Activated naive CD4-positive, alpha-beta T cell treated with anti-CD3 and anti-CD28 coated beads for 36 hours (primary cell): ENCODE measurements around the gene FOXG1. TPM values are rescaled to one million over a fixed set of nuclear protein-coding genes. Genes with fewer than 3 reads are reported as not detected.

Experiments
- CTCF ChIA-PET: fragments of 350-600 bp; sonication (Branson Sonifier 250); formaldehyde crosslinking; loops from one replicate; lab custom pipeline; 2021; ENCODE audit warnings: antibody characterized with exemption; lab: Charles Lee
- DNase-seq: peaks from one replicate; pipeline ENCODE4 v3.0.0-alpha.2; 2020
- H3K27ac Mint-ChIP-seq: one replicate; pipeline ENCODE4 v1.8.0; 2021; ENCODE audit warnings: mild to moderate bottlenecking, mixed read lengths
- H3K27me3 Mint-ChIP-seq: one replicate; pipeline ENCODE4 v1.8.0; 2021; ENCODE audit warnings: low read depth, mixed read lengths
- H3K36me3 Mint-ChIP-seq: one replicate; pipeline ENCODE4 v1.8.0; 2021; ENCODE audit warnings: low read depth, mixed read lengths
- H3K4me1 Mint-ChIP-seq: one replicate; pipeline ENCODE4 v1.8.0; 2021; ENCODE audit warnings: low read depth, mixed read lengths
- H3K4me3 Mint-ChIP-seq: one replicate; pipeline ENCODE4 v1.8.0; 2021; ENCODE audit warnings: mild to moderate bottlenecking, moderate library complexity, mixed read lengths
- H3K9me3 Mint-ChIP-seq: one replicate; pipeline ENCODE4 v1.8.0; 2021; ENCODE audit warnings: mixed read lengths
- intact Hi-C: fragments of 100-400 bp; cut with micrococcal nuclease; formaldehyde crosslinking; loops from one replicate; pipeline ENCODE4 v1.15.1; 2023
- total RNA-seq, 2 experiments: library from RNA; stranded (reverse); gene quantifications; one replicate each; pipeline ENCODE4 v1.2.3, GENCODE V29; 2021

The FOXG1 gene
- total RNA-seq, 2 experiments from 2014 or later = not detected

GRCh38 chr14:28756269-28756883 is 10.2 kb upstream of the FOXG1 start:
- Mint-ChIP-seq H3K4me1 (no peaks in the 10 kb centered on the region), H3K27me3 (peaks cover 74% of the 10 kb centered on the region), H3K9me3 (peaks cover 4% of the 10 kb centered on the region), H3K36me3 (peaks cover 3% of the 10 kb centered on the region), H3K4me3 (no peak overlapping the region), H3K27ac (peak overlapping the region; percentile 50)
- CTCF ChIA-PET = interaction anchor here (0.6 kb wide), 1 partner anchor 782 kb away, joined by 7 read pairs; no protein-coding TSS in a partner anchor
- no peak for DNase-seq
- intact Hi-C loops = loop anchor here (2.0 to 10.0 kb wide), 3 partner anchors 18 to 1688 kb away; no protein-coding TSS in a partner anchor

DNA sequence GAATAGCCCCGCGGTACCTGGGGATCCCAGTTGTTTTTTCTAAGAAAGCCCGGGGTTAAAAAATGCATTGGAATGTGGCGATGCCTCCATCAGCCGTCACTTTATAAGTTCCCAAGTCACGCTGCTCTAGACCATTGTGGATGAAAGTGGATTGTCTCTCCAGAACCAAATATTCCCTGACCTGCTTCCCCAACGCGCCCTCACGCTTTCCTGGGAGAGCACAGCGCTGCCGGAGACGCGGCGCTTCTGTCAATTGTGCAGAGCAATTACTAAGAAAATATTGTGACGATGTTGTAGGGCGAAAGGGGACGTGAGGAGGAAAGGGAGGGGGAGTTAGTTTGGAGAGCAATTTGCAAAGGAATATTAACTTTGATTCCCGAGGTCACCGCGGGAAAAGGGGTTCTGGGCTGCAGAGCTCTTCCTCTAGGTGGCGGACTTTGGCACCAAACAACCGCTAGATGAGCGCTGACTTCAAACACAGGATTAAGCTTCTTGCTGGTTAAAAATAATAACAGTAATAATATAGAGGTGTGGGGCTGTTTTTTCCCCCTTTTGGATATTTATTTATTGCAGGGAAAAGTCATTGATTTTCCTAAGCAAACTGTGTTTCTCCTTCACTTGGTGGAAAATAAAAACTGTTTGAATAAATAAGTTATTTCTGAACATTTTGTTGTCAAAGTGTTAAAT is 9.6 kb upstream of the FOXG1 start:
- Mint-ChIP-seq H3K4me1 (no peaks in the 10 kb centered on the region), H3K27me3 (peaks cover 76% of the 10 kb centered on the region), H3K27ac (no peak overlapping the region), H3K9me3 (peaks cover 4% of the 10 kb centered on the region), H3K4me3 (no peak overlapping the region), H3K36me3 (peaks cover 3% of the 10 kb centered on the region)
- CTCF ChIA-PET = interaction anchor here (0.7 kb wide), 1 partner anchor 645 kb away, joined by 3 read pairs; no protein-coding TSS in a partner anchor
- intact Hi-C loops = loop anchor here (2.0 to 10.0 kb wide), 3 partner anchors 18 to 1688 kb away; no protein-coding TSS in a partner anchor
- peak; percentile 18 for DNase-seq

GRCh38 chr14:28757786-28758185 is 8.8 kb upstream of the FOXG1 start:
- Mint-ChIP-seq H3K27ac (no peak overlapping the region), H3K36me3 (peaks cover 3% of the 10 kb centered on the region), H3K9me3 (peaks cover 4% of the 10 kb centered on the region), H3K4me3 (no peak overlapping the region), H3K4me1 (no peaks in the 10 kb centered on the region), H3K27me3 (peaks cover 81% of the 10 kb centered on the region)
- intact Hi-C loops = loop anchor here (2.0 to 10.0 kb wide), 3 partner anchors 17 to 1687 kb away; no protein-coding TSS in a partner anchor
- CTCF ChIA-PET = interaction anchor here (0.7 kb wide), 1 partner anchor 644 kb away, joined by 3 read pairs; no protein-coding TSS in a partner anchor
- DNase-seq = no peak

GRCh38 chr14:28758253-28758884 is 8.2 kb upstream of the FOXG1 start:
- intact Hi-C loops = loop anchor here (5.0 to 10.0 kb wide), 2 partner anchors 1514 to 1686 kb away; no protein-coding TSS in a partner anchor
- Mint-ChIP-seq H3K9me3 (peaks cover 4% of the 10 kb centered on the region), H3K36me3 (peaks cover 3% of the 10 kb centered on the region), H3K4me1 (no peaks in the 10 kb centered on the region), H3K27ac (no peak overlapping the region), H3K4me3 (no peak overlapping the region), H3K27me3 (peaks cover 77% of the 10 kb centered on the region)
- DNase-seq = no peak
- CTCF ChIA-PET = interaction anchor here (1.2 kb wide), 1 partner anchor 32 kb away, joined by 3 read pairs; no protein-coding TSS in a partner anchor

GRCh38 chr14:28758885-28759652 is 7.5 kb upstream of the FOXG1 start:
- intact Hi-C loops = loop anchor here (5.0 to 10.0 kb wide), 2 partner anchors 1513 to 1686 kb away; no protein-coding TSS in a partner anchor
- H3K36me3 Mint-ChIP-seq = peaks cover 3% of the 10 kb centered on the region
- H3K27me3 Mint-ChIP-seq = peaks cover 83% of the 10 kb centered on the region
- H3K4me1 Mint-ChIP-seq = no peaks in the 10 kb centered on the region
- DNase-seq = no peak
- no peak overlapping the region for H3K27ac Mint-ChIP-seq
- no peak overlapping the region for H3K4me3 Mint-ChIP-seq
- CTCF ChIA-PET = interaction anchor here (1.2 kb wide), 1 partner anchor 31 kb away, joined by 3 read pairs; no protein-coding TSS in a partner anchor
- H3K9me3 Mint-ChIP-seq = peaks cover 4% of the 10 kb centered on the region

- intact Hi-C loops = loop anchor here (5.0 to 10.0 kb wide), 2 partner anchors 1513 to 1685 kb away; no protein-coding TSS in a partner anchor
- Mint-ChIP-seq H3K27ac (no peak overlapping the region), H3K27me3 (peaks cover 81% of the 10 kb centered on the region), H3K4me3 (no peak overlapping the region), H3K4me1 (no peaks in the 10 kb centered on the region), H3K36me3 (peaks cover 3% of the 10 kb centered on the region), H3K9me3 (peaks cover 4% of the 10 kb centered on the region)
- CTCF ChIA-PET = interaction anchor here (1.2 kb wide), 1 partner anchor 30 kb away, joined by 3 read pairs; no protein-coding TSS in a partner anchor
- no peak for DNase-seq
These were observed 6.8 kb upstream of the FOXG1 start for GRCh38 chr14:28759653-28760313.

DNA sequence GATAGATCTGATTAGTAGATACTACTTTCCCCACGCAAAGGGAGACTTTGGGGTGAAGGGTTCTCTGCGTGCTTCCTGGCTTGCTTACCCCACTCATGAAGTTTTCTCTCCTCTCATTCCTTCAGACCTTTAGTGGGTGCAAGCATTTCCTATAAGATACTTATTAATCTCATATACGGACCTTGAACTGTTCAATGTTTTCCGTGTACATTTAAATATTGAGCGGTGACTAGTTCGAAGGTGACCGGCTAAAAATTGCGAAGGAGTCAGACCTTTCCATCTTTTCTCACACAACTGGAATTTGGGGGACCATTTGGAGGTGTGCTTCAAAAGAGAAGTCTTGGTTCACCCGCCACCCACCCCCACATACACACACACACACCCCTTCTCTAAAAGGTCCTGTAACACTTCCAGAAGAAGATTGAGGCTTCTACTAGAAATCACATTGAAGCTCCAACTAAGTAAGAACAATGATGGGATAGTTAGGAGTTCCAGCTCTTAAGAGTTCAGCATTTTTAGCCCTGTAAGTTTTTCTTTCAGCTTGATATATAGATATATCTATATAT is 6.1 kb upstream of the FOXG1 start:
- H3K27me3 Mint-ChIP-seq = peaks cover 81% of the 10 kb centered on the region

DNA sequence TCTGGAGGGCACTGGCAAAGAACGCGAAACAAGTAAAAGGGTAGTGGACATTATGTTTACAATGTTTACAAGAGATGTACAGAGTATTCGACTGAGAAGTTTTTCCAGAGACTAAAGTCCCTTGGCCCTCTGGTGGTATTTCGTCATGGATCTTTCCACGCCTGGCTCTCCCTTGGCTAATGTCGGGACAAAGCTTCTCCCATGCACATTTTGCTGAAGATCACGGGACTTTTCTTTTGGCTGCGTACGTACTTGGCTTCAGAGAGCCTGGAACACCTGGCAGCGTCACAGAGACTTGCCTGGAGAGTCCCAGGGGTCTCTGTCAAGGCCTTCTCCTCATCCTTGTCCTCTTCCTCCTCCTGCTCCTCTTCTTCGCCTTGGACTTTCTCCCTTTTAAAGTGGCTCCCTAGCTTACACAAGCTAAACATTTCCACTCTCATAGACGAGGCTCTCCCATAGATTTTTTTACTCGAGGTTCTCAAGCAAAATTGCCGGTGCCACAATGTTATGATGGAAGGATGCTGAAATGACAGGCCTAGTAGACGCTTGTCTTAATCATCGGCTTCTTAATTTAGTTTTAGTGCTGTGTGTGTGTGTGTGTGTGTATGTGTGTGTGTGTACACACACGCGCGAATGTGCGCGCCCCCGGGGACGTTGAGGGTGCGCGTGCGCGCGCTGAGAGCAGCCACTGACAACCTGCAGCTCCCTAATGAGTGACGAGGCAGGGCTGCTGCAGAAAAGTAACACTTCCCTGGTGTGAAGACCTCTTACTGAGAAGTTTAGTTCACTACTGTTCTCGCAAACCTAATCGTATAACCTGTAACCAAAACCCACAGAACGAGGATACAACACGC is 4.9 kb upstream of the FOXG1 start:
- no peak overlapping the region for H3K4me3 Mint-ChIP-seq
- H3K4me1 Mint-ChIP-seq = peaks cover 11% of the 10 kb centered on the region
- CTCF ChIA-PET = no interaction called here
- no peak overlapping the region for H3K27ac Mint-ChIP-seq
- intact Hi-C loops = no loop called here
- peaks cover 77% of the 10 kb centered on the region for H3K27me3 Mint-ChIP-seq
- peaks cover 4% of the 10 kb centered on the region for H3K36me3 Mint-ChIP-seq
- no peaks in the 10 kb centered on the region for H3K9me3 Mint-ChIP-seq
- DNase-seq = no peak

More for the DNA sequence above, 6.1 kb upstream of the FOXG1 start:
- Mint-ChIP-seq H3K4me1 (peaks cover 5% of the 10 kb centered on the region), H3K9me3 (peaks cover 2% of the 10 kb centered on the region), H3K4me3 (no peak overlapping the region), H3K27ac (no peak overlapping the region), H3K36me3 (peaks cover 1% of the 10 kb centered on the region)
- intact Hi-C loops = no loop called here
- CTCF ChIA-PET = no interaction called here
- DNase-seq = no peak

GRCh38 chr14:28762303-28762954 is 4.2 kb upstream of the FOXG1 start:
- Mint-ChIP-seq H3K9me3 (no peaks in the 10 kb centered on the region), H3K4me1 (peaks cover 13% of the 10 kb centered on the region), H3K36me3 (peaks cover 4% of the 10 kb centered on the region), H3K4me3 (no peak overlapping the region), H3K27me3 (peaks cover 74% of the 10 kb centered on the region), H3K27ac (no peak overlapping the region)
- DNase-seq = no peak
- CTCF ChIA-PET = interaction anchor here (0.6 kb wide), 1 partner anchor 108 kb away, joined by 4 read pairs; no protein-coding TSS in a partner anchor
- intact Hi-C loops = no loop called here

- Mint-ChIP-seq H3K36me3 (peaks cover 6% of the 10 kb centered on the region), H3K4me3 (no peak overlapping the region), H3K9me3 (no peaks in the 10 kb centered on the region), H3K27ac (no peak overlapping the region), H3K27me3 (peaks cover 73% of the 10 kb centered on the region), H3K4me1 (peaks cover 17% of the 10 kb centered on the region)
- no peak for DNase-seq
- intact Hi-C loops = no loop called here
- CTCF ChIA-PET = interaction anchor here (0.6 kb wide), 2 partner anchors 13 to 108 kb away, joined by 3 to 4 read pairs; no protein-coding TSS in a partner anchor
These were observed 3.6 kb upstream of the FOXG1 start for GRCh38 chr14:28762955-28763326.
